H1 (cell line): ENCODE results near the gene IL36RN.

Source experiments
- BRCA1 ChIP-seq: IDR thresholded peaks from 2 replicates; pipeline ENCODE4 v1.6.1; 2012; ENCODE audit warnings: low read depth, low read length, improper control_type of control experiment
- EP300 ChIP-seq, 2 experiments: IDR thresholded peaks; 1 replicate in 1 of 2; 2 replicates in 1 of 2; pipeline ENCODE4 v1.6.1; 2011 to 2012; ENCODE audit warnings: low read depth in 2 of 2, low read length in 2 of 2, mild to moderate bottlenecking in 2 of 2, borderline replicate concordance in 1 of 2, inconsistent platforms in 1 of 2, moderate library complexity in 1 of 2
- MAFK ChIP-seq: IDR thresholded peaks from 2 replicates; pipeline ENCODE4 v1.6.1; 2012; ENCODE audit warnings: low read depth, mild to moderate bottlenecking, improper control_type of control experiment, low read length
- POLR2A ChIP-seq, 2 experiments: IDR thresholded peaks; 1 replicate in 1 of 2; 2 replicates in 1 of 2; pipeline ENCODE4 v1.6.1; 2011; ENCODE audit warnings: low read depth in 2 of 2, low read length in 2 of 2, mild to moderate bottlenecking in 2 of 2; ENCODE audit errors: control extremely low read depth in 1 of 2

GRCh38 chr2:113089916-113090315 is 30.9 kb downstream of the IL36RN start:
- TF ChIP-seq BRCA1 (no peak), POLR2A (IDR thresholded peaks at IDR 0.05; ENCODE audit: control extremely low read depth in 1 of 2, low read depth in 2 of 2, low read length in 2 of 2) (no peak), EP300 (IDR thresholded peaks at IDR 0.05; ENCODE audit: borderline replicate concordance in 1 of 2, low read depth in 2 of 2, low read length in 2 of 2) (no peak), MAFK (no peak)
